Transverse colon (tissue), 4 donors: ENCODE measurements around the gene FRS3. TPM values are rescaled to one million over a fixed set of nuclear protein-coding genes. Genes with fewer than 3 reads are reported as not detected.

Experiments used
- DNase-seq: peaks from one replicate; pipeline ENCODE4 v3.0.0-alpha.2; 2019
- H3K27ac ChIP-seq, 4 donors: fragments of 200-600 bp; sonication (generic); 2 replicates each; pipeline ENCODE4 v1.5.1; 2016 to 2018; ENCODE audit warnings: inconsistent platforms in 4 of 4
- H3K27me3 ChIP-seq: fragments of 200-600 bp; sonication (generic); 2 replicates; pipeline ENCODE4 v1.5.1; 2017; ENCODE audit warnings: inconsistent platforms
- H3K36me3 ChIP-seq, 4 donors: fragments of 200-600 bp; sonication (generic); 2 replicates each; pipeline ENCODE4 v1.5.1; 2017 to 2019; ENCODE audit warnings: inconsistent platforms in 4 of 4
- H3K4me1 ChIP-seq, 4 donors: fragments of 200-600 bp; sonication (generic); 2 replicates each; pipeline ENCODE4 v1.5.1; 2017 to 2020; ENCODE audit warnings: inconsistent platforms in 4 of 4
- H3K4me3 ChIP-seq, 4 donors: fragments of 200-600 bp; sonication (generic); 1 replicate in 1 of 4; 2 replicates in 3 of 4; pipeline versions ENCODE4 v1.5.1 to v1.6.1; 2017 to 2019; ENCODE audit warnings: inconsistent platforms in 4 of 4
- H3K9me3 ChIP-seq, 2 donors: fragments of 200-600 bp; sonication (generic); 2 replicates each; pipeline ENCODE4 v1.5.1; 2017 to 2019; ENCODE audit warnings: inconsistent platforms in 2 of 2
- CTCF ChIP-seq, 5 experiments: fragments of 200-600 bp in 3 of 5; fragments of 450-650 bp in 2 of 5; sonication (generic) in 3 of 5; IDR thresholded peaks; 1 replicate in 2 of 5; 2 replicates in 3 of 5; pipeline ENCODE4 v1.5.1; 2016 to 2017; ENCODE audit warnings: antibody characterized with exemption in 5 of 5, inconsistent platforms in 3 of 5, mild to moderate bottlenecking in 2 of 5, moderate library complexity in 1 of 5
- EP300 ChIP-seq: sonication (generic); formaldehyde crosslinking; IDR thresholded peaks from one replicate; pipeline ENCODE4 v1.6.1; 2017; ENCODE audit warnings: antibody characterized with exemption, low read depth
- POLR2A ChIP-seq: fragments of 450-650 bp; IDR thresholded peaks from one replicate; pipeline ENCODE4 v1.6.1; 2016; ENCODE audit warnings: antibody characterized with exemption, mild to moderate bottlenecking, moderate library complexity
- POLR2AphosphoS5 ChIP-seq, 3 donors: sonication (generic); formaldehyde crosslinking; IDR thresholded peaks; one replicate each; pipeline ENCODE4 v1.6.1; 2016; ENCODE audit warnings: antibody characterized with exemption in 3 of 3
- WGBS, 2 donors: methylation state at CpG; one replicate each; pipeline ENCODE4 v1.1.5; 2018; ENCODE audit warnings: low coverage in 1 of 2; 5-methylcytosine and 5-hydroxymethylcytosine counted together
- in situ Hi-C, 4 donors: fragments of 200-750 bp; cut with MboI; loops; one replicate each; pipeline versions ENCODE4 v1.15.0 to v1.15.1; 2017; ENCODE audit warnings: low sequenced_read_pairs in 3 of 4, low pct_ligation_motif_present in 1 of 4, low pct_unique_long_range_greater_than_20kb in 1 of 4
- intact Hi-C: fragments of 100-400 bp; cut with DNase I; formaldehyde crosslinking; loops from one replicate; pipeline ENCODE4 v1.15.1; 2023; ENCODE audit warnings: low total_unique reads
- total RNA-seq, 4 donors: library from RNA; depleted of rRNA; stranded (reverse); fragments of >200 nt; gene quantifications; one replicate each; pipeline ENCODE4 v1.1.0, GENCODE V29; 2016

FRS3 gene
- total RNA-seq, 4 donors from 2014 or later, result 2.8 to 4.5 (median 3.2) TPM

GRCh38 chr6:41785689-41786450, 6.2 kb upstream of the FRS3 start:
- no peaks in the 10 kb centered on the region for H3K27me3 ChIP-seq
- intact Hi-C loops, result loop anchor here (5.0 kb wide), 1 partner anchor 136 kb away; the partner anchor contains the start of genes BYSL and MED20
- H3K27ac ChIP-seq, result peak overlapping the region; percentile 93 to 96 (median 94)
- no peak for TF ChIP-seq POLR2AphosphoS5 (IDR thresholded peaks at IDR 0.05)
- no peak for TF ChIP-seq CTCF (IDR thresholded peaks at IDR 0.05)
- no peak for TF ChIP-seq POLR2A
- no peak for TF ChIP-seq EP300
- H3K4me1 ChIP-seq, result peaks cover 15 to 29% (median 26%) of the 10 kb centered on the region in 4 donors
- DNase-seq, result peak; percentile 22
- H3K36me3 ChIP-seq, result peaks cover 0 to 13% (median 5%) of the 10 kb centered on the region in 4 donors
- peak overlapping the region; percentile 39 to 96 (median 80) for H3K4me3 ChIP-seq
- no peaks in the 10 kb centered on the region for H3K9me3 ChIP-seq
- 22% methylated on average over 25 of the region's 29 CpGs; no CpG with 5 or more reads in 1 of the 2 donors for WGBS, 2 donors
- in situ Hi-C loops, result loop anchor here in 2 of 4 donors (5.0 to 25.0 kb wide), 3 partner anchors 126 to 259 kb away; partner anchors contain the start of genes BYSL (in 1 of the 2) and MED20 (in 1 of the 2)

- intact Hi-C loops, result loop anchor here (5.0 kb wide), 1 partner anchor 137 kb away; the partner anchor contains the start of genes BYSL and MED20
- Histone ChIP-seq H3K27me3 (no peaks in the 10 kb centered on the region), H3K9me3 (no peaks in the 10 kb centered on the region), H3K4me1 (peaks cover 15 to 31% (median 29%) of the 10 kb centered on the region in 4 donors), H3K36me3 (peaks cover 0 to 9% (median 4%) of the 10 kb centered on the region in 4 donors), H3K27ac (no peak overlapping the region), H3K4me3 (no peak overlapping the region)
- TF ChIP-seq POLR2AphosphoS5 (IDR thresholded peaks at IDR 0.05), result no peak
- TF ChIP-seq CTCF (IDR thresholded peaks at IDR 0.05), result no peak
- no peak for TF ChIP-seq EP300
- no peak for TF ChIP-seq POLR2A
- no peak for DNase-seq
- WGBS, 2 donors, result 92% methylated on average over 11 of the region's 11 CpGs; no CpG with 5 or more reads in 1 of the 2 donors
- in situ Hi-C loops, result loop anchor here in 2 of 4 donors (5.0 to 25.0 kb wide), 3 partner anchors 127 to 260 kb away; partner anchors contain the start of genes BYSL (in 1 of the 2) and MED20 (in 1 of the 2)
Observed at GRCh38 chr6:41785254-41785653, 5.6 kb upstream of the FRS3 start.

- Histone ChIP-seq H3K9me3 (no peaks in the 10 kb centered on the region), H3K27ac (no peak overlapping the region), H3K27me3 (no peaks in the 10 kb centered on the region), H3K4me1 (peaks cover 15 to 31% (median 29%) of the 10 kb centered on the region in 4 donors), H3K36me3 (peaks cover 0 to 3% (median 1%) of the 10 kb centered on the region in 4 donors), H3K4me3 (no peak overlapping the region)
- TF ChIP-seq POLR2A (no peak), POLR2AphosphoS5 (IDR thresholded peaks at IDR 0.05) (no peak), EP300 (no peak), CTCF (IDR thresholded peaks at IDR 0.05) (no peak)
- DNase-seq, result no peak
- WGBS, 2 donors, result 83% methylated on average over 5 of the region's 5 CpGs; no CpG with 5 or more reads in 1 of the 2 donors
- intact Hi-C loops (loop anchor here (5.0 kb wide), 2 partner anchors 138 to 263 kb away; partner anchors contain the start of genes BYSL and MED20), in situ Hi-C loops (loop anchor here in 3 of 4 donors (5.0 to 25.0 kb wide), 4 partner anchors 128 to 263 kb away; partner anchors contain the start of genes BYSL (in 1 of the 3) and MED20 (in 1 of the 3))
Observed at GRCh38 chr6:41784581-41785171, 5.0 kb upstream of the FRS3 start.
